Mammary epithelial cell (primary cell): Measurements from ENCODE around the gene DNAJC10.

Experiments used
- EZH2 ChIP-seq: IDR thresholded peaks from 2 replicates; pipeline ENCODE4 v1.6.1; 2012; ENCODE audit warnings: low read length, inconsistent platforms, borderline replicate concordance
- TF ChIP-seq, protein P1 (sequence below), 2 donors: IDR thresholded peaks in 1 of 2; conservative IDR thresholded peaks in 1 of 2; 2 replicates each; pipeline ENCODE4 v1.5.1; 2011 to 2012; ENCODE audit warnings: inconsistent platforms in 2 of 2, low read length in 2 of 2, mild to moderate bottlenecking in 2 of 2, control low read depth in 1 of 2, low read depth in 1 of 2; ENCODE audit not compliant: insufficient read depth in 1 of 2; ENCODE audit errors: extremely low read depth in 1 of 2

DNA sequence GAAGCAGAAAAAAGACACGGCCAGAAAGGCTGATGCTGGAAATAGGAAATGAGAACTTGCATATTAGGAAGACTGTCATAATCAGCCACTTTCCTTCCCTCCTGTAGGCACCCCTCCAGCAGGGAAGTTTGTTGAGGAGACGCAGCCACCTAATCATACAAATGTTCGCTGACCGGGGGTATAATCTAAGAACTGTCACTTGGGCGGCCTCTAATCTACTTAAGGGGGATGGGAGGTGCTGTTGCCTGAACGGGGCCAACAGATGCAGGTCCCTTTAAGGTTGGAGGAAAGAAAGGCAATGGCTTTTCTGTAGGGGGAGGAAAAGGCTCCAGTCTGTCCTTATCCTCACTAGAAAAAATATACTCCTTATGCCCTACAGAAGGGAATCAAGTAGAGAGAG lies 50.6 kb downstream of the DNAJC10 start:
- TF ChIP-seq, protein P1, sequence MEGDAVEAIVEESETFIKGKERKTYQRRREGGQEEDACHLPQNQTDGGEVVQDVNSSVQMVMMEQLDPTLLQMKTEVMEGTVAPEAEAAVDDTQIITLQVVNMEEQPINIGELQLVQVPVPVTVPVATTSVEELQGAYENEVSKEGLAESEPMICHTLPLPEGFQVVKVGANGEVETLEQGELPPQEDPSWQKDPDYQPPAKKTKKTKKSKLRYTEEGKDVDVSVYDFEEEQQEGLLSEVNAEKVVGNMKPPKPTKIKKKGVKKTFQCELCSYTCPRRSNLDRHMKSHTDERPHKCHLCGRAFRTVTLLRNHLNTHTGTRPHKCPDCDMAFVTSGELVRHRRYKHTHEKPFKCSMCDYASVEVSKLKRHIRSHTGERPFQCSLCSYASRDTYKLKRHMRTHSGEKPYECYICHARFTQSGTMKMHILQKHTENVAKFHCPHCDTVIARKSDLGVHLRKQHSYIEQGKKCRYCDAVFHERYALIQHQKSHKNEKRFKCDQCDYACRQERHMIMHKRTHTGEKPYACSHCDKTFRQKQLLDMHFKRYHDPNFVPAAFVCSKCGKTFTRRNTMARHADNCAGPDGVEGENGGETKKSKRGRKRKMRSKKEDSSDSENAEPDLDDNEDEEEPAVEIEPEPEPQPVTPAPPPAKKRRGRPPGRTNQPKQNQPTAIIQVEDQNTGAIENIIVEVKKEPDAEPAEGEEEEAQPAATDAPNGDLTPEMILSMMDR (conservative IDR thresholded peaks at IDR 0.05 in 1 of 2, IDR thresholded peaks at IDR 0.05 in 1 of 2; ENCODE audit: extremely low read depth in 1 of 2, insufficient read depth in 1 of 2, low read depth in 1 of 2, low read length in 2 of 2), result no peak
- TF ChIP-seq EZH2, result no peak
